ENCODE measurements around the gene RUNX2. TPM values are rescaled to one million over a fixed set of nuclear protein-coding genes. Genes with fewer than 3 reads are reported as not detected.

Gene RUNX2
- total and polyA plus RNA-seq, 2 experiments from 2014 or later: 0.66 to 1.7 TPM

- Mint-ChIP-seq H3K27ac (no peak overlapping the region), H3K9me3 (no peaks in the 10 kb centered on the region), H3K27me3 (ENCODE audit: insufficient read depth, low read depth, poor library complexity) (no peaks in the 10 kb centered on the region), H3K4me1 (peaks cover 9% of the 10 kb centered on the region; the same call in 2 of the 3 replicates), H3K36me3 (ENCODE audit: low read depth) (no peaks in the 10 kb centered on the region), H3K4me3 (no peak overlapping the region)
- no peak for TF ChIP-seq CREB1 (CRISPR knock-in tag; IDR thresholded peaks at IDR 0.05; ENCODE audit: low read depth)
- TF ChIP-seq EZH2 (IDR thresholded peaks at IDR 0.05; ENCODE audit: low read depth, unreplicated experiment): no peak
- no peak for TF ChIP-seq REST (IDR thresholded peaks at IDR 0.05; ENCODE audit: unreplicated experiment)
- no peak overlapping the region for H2AFZ ChIP-seq
- H3K27me3 ChIP-seq (ENCODE audit: insufficient read depth): no peaks in the 10 kb centered on the region
- no peaks in the 10 kb centered on the region for H3K79me2 ChIP-seq (replicated peaks; ENCODE audit: insufficient read depth)
- H3K36me3 ChIP-seq (ENCODE audit: insufficient read depth): no peaks in the 10 kb centered on the region
- DNase-seq (ENCODE audit: low spot score) (no peak), ATAC-seq (no peak)
- no peak overlapping the region for H3K27ac ChIP-seq (ENCODE audit: low read depth)
- H3K4me1 ChIP-seq (ENCODE audit: insufficient read depth): no peaks in the 10 kb centered on the region; the same call in 1 of the 2 replicates
- no peaks in the 10 kb centered on the region for H4K20me1 ChIP-seq (replicated peaks; ENCODE audit: insufficient read depth)
- H3K4me2 ChIP-seq: no peak overlapping the region
- no peak overlapping the region for H3K4me3 ChIP-seq
- no peaks in the 10 kb centered on the region for H3F3A ChIP-seq (replicated peaks; ENCODE audit: low read depth)
- no peaks in the 10 kb centered on the region for H3K9me2 ChIP-seq (ENCODE audit: insufficient read depth)
Measured at GRCh38 chr6:45439459-45439858, 111.3 kb downstream of the RUNX2 start.

- Histone ChIP-seq H3K79me2 (replicated peaks; ENCODE audit: insufficient read depth) (no peaks in the 10 kb centered on the region), H3K9me2 (ENCODE audit: insufficient read depth) (no peaks in the 10 kb centered on the region)
- no peaks in the 10 kb centered on the region for H3K27me3 Mint-ChIP-seq (ENCODE audit: insufficient read depth, low read depth, poor library complexity)
- TF ChIP-seq NANOG (IDR thresholded peaks at IDR 0.05; ENCODE audit: borderline replicate concordance): no peak
- no peak for TF ChIP-seq CTCF (conservative IDR thresholded peaks at IDR 0.05; ENCODE audit: low read depth in 2 of 2)
- no peak for TF ChIP-seq EZH2 (IDR thresholded peaks at IDR 0.05; ENCODE audit: low read depth, unreplicated experiment)
- TF ChIP-seq REST (IDR thresholded peaks at IDR 0.05; ENCODE audit: unreplicated experiment): no peak
- no peak for TF ChIP-seq ZNF114 (CRISPR knock-in tag; IDR thresholded peaks at IDR 0.05)
- no peak for TF ChIP-seq EZH2phosphoT487 (IDR thresholded peaks at IDR 0.05; ENCODE audit: unreplicated experiment)
- no peak for TF ChIP-seq ETS1 (IDR thresholded peaks at IDR 0.05)
- TF ChIP-seq ZNF331 (CRISPR knock-in tag; IDR thresholded peaks at IDR 0.05; ENCODE audit: low read depth): no peak
- no peak for TF ChIP-seq CREB1 (CRISPR knock-in tag; IDR thresholded peaks at IDR 0.05; ENCODE audit: low read depth)
Measured at GRCh38 chr6:45439861-45440388, 111.8 kb downstream of the RUNX2 start.

More at GRCh38 chr6:45439861-45440388, 111.8 kb downstream of the RUNX2 start:
- Mint-ChIP-seq H3K4me3 (no peak overlapping the region), H3K9me3 (no peaks in the 10 kb centered on the region), H3K4me1 (peaks cover 9% of the 10 kb centered on the region; the same call in 2 of the 3 replicates), H3K27ac (no peak overlapping the region), H3K36me3 (ENCODE audit: low read depth) (no peaks in the 10 kb centered on the region)
- H3K4me2 ChIP-seq: no peak overlapping the region
- H2AFZ ChIP-seq: no peak overlapping the region
- no peaks in the 10 kb centered on the region for H3F3A ChIP-seq (replicated peaks; ENCODE audit: low read depth)
- ATAC-seq (no peak), DNase-seq (ENCODE audit: low spot score) (no peak)
- no peak overlapping the region for H3K27ac ChIP-seq (ENCODE audit: low read depth)
- H3K4me3 ChIP-seq: no peak overlapping the region
- H3K4me1 ChIP-seq (ENCODE audit: insufficient read depth): no peaks in the 10 kb centered on the region; the same call in 1 of the 2 replicates
- no peaks in the 10 kb centered on the region for H3K27me3 ChIP-seq (ENCODE audit: insufficient read depth)
- H3K36me3 ChIP-seq (ENCODE audit: insufficient read depth): no peaks in the 10 kb centered on the region
- H4K20me1 ChIP-seq (replicated peaks; ENCODE audit: insufficient read depth): no peaks in the 10 kb centered on the region
